HG03103 (cell line): ENCODE data around the gene ADGRF5.
"Not testable (repeated sequence)": the region's sequence is repeated elsewhere in the genome, so short reads cannot be mapped to it uniquely, and the experiment has no call there.

Experiments used
- ATAC-seq: cut with Tn5 transposase; IDR thresholded peaks from one replicate; pipeline ENCODE4 v1.9.1; 2021; ENCODE audit warnings: low read depth; ENCODE audit not compliant: unreplicated experiment

ADGRF5 gene

GRCh38 chr6:46834991-46835390, 86.7 kb downstream of the ADGRF5 start:
- ATAC-seq = not testable (repeated sequence)

GRCh38 chr6:46834257-46834916, 87.4 kb downstream of the ADGRF5 start:
- ATAC-seq = not testable (repeated sequence)

GRCh38 chr6:46832816-46833215, 88.9 kb downstream of the ADGRF5 start:
- ATAC-seq = no peak

- no peak for ATAC-seq
Observed at GRCh38 chr6:46828939-46829338, 92.8 kb downstream of the ADGRF5 start.

DNA sequence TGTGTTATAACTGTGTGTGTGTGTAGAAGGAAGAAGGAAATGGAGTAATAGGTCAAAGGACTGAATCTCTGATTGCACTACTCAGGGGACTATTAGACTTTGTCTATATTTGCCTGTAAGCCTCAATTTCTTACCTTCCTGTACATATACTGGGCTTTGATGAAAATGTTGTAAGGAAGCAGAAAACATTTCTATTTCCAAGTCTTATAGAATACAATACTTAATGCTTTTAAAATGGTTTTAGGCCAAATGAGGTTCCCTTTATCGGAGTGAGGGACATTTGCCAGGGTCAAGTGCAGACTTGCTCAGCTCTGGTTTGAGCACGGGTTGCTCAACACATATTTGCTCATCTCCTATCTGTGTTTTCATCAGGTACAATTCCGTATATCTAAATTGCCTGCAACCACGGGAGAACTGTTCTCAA, 100.3 kb downstream of the ADGRF5 start:
- no peak for ATAC-seq

DNA sequence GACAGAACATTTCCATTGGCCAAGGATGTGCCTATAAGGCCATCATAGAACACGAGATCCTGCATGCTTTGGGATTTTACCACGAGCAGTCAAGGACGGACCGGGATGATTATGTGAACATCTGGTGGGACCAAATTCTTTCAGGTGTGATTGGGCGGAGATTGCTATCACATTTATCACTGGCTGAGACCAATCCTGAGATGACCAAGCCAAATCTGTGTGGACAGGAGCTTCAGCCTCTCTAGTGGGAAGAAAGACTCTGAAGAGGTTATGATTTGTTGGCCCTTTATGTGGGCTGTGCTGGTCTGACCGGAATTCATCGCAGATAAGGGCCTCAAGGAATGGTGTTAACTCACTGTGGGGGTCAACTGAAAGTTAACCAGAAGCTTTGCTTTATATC, 102.2 kb downstream of the ADGRF5 start:
- no peak for ATAC-seq

- ATAC-seq = no peak
Observed at GRCh38 chr6:46816626-46817025, 105.1 kb downstream of the ADGRF5 start.

DNA sequence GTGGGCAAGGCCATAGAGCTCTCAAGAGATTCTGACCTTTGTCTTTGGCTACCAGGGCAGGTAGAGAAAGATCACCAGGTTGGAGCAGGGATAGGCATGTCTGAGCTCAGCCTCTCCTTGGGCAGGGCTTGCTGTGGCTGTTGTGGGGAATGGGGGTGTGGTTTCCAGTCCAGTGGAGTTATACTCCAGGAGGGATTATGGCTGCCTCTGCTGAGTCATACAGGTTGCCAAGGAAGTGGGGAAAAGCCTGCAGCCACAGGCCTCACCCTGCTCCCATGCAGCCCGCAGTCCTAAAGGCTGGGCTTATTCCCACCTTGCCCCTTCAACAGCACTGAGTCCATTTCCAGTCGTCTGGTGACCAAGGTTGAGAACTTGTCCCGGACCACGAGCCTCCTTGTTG, 106.6 kb downstream of the ADGRF5 start:
- no peak for ATAC-seq

- no peak for ATAC-seq
Observed at GRCh38 chr6:46808806-46809205, 112.9 kb downstream of the ADGRF5 start.
